ENCODE results near the gene RASSF5. TPM values are rescaled to one million over a fixed set of nuclear protein-coding genes. Genes with fewer than 3 reads are reported as not detected.

RASSF5 gene
- total and polyA plus RNA-seq, 9 of the 15 experiments (the other 6 are each of a cell fraction or from before 2014, with no cell fraction given) = 6.1 to 41.0 (median 25.2) TPM

- ChIA-PET POLR2A (interaction anchor here (3.1 kb wide), 1 partner anchor 14 kb away, joined by 24 read pairs; no protein-coding TSS in a partner anchor), CTCF (ENCODE audit: low intra/inter-chr PET ratio) (no interaction called here)
- Histone ChIP-seq H3K27ac (ENCODE audit: extremely low read depth, low read depth, low read length) (no peak overlapping the region), H3K79me2 (ENCODE audit: control insufficient read depth, insufficient read depth, low read length) (peaks cover 30% of the 10 kb centered on the region), H3K4me2 (ENCODE audit: insufficient read depth, low read length) (no peak overlapping the region), H3K9me1 (ENCODE audit: control insufficient read depth, insufficient read depth, low read length) (peaks cover 5% of the 10 kb centered on the region), H4K20me1 (replicated peaks; ENCODE audit: control insufficient read depth, insufficient read depth, low read length) (no peaks in the 10 kb centered on the region), H2AFZ (ENCODE audit: low read depth, low read length) (no peak overlapping the region), H3K9ac (ENCODE audit: insufficient read depth in 1 of 2, low read depth in 2 of 2, low read length in 2 of 2) (no peak overlapping the region), H3K27me3 (ENCODE audit: control insufficient read depth in 2 of 2, insufficient read depth in 2 of 2, low read length in 2 of 2) (no peaks in the 10 kb centered on the region), H3K36me3 (ENCODE audit: control insufficient read depth, insufficient read depth, low read length) (peaks cover 35% of the 10 kb centered on the region; the same call in 2 of the 3 replicates), H3K9me3 (replicated peaks; ENCODE audit: control insufficient read depth, insufficient read depth, low read depth, low read length) (no peaks in the 10 kb centered on the region), H3K4me3 (no peak overlapping the region), H3K4me1 (replicated peaks in 1 of 2; ENCODE audit: control insufficient read depth in 2 of 2, insufficient read depth in 2 of 2, low read length in 2 of 2) (peaks cover 20 to 26% of the 10 kb centered on the region in 2 experiments)
- TF ChIP-seq CBX3 (IDR thresholded peaks at IDR 0.05; ENCODE audit: borderline replicate concordance in 1 of 2, low read length in 2 of 2) (no peak), NEUROD1 (IDR thresholded peaks at IDR 0.05; ENCODE audit: borderline replicate concordance, low read depth, low read length, partially characterized antibody) (no peak), ARID3B (CRISPR knock-in tag; IDR thresholded peaks at IDR 0.05; ENCODE audit: borderline replicate concordance) (no peak), TOE1 (IDR thresholded peaks at IDR 0.05; ENCODE audit: borderline replicate concordance) (no peak), TOE1 (CRISPR knock-in tag; IDR thresholded peaks at IDR 0.05; ENCODE audit: borderline replicate concordance, low read depth) (no peak), EHMT2 (IDR thresholded peaks at IDR 0.05) (no peak), AFF4 (CRISPR knock-in tag; IDR thresholded peaks at IDR 0.05) (no peak), SETDB1 (IDR thresholded peaks at IDR 0.05; ENCODE audit: low read length) (no peak), ZNF3 (CRISPR knock-in tag; IDR thresholded peaks at IDR 0.05) (no peak), XRCC4 (IDR thresholded peaks at IDR 0.05; ENCODE audit: extremely low read depth, insufficient read depth, insufficient read length) (no peak)
- WGBS (ENCODE audit: insufficient coverage, low coverage, missing lambda C conversion rate) = 67% methylated on average over 4 of the region's 4 CpGs
- intact Hi-C loops (cut with micrococcal nuclease) = no loop called here
- no peak for ATAC-seq
- no peak for FAIRE-seq
- no TSS peak for BruUV-seq (replicated peaks)
- in situ Hi-C loops (cut with MboI) = no loop called here
- no peak for DNase-seq (ENCODE audit: extremely low read depth in 1 of 4, low spot score in 3 of 4)
Observed at GRCh38 chr1:206573319-206573718, 66.0 kb downstream of the RASSF5 start.

Data from K562 (cell line).